ENCODE data around the gene UIMC1. TPM values are rescaled to one million over a fixed set of nuclear protein-coding genes. Genes with fewer than 3 reads are reported as not detected.

Gene UIMC1
- total RNA-seq, 2 donors from 2014 or later = 19.1 to 27.2 TPM

DNA sequence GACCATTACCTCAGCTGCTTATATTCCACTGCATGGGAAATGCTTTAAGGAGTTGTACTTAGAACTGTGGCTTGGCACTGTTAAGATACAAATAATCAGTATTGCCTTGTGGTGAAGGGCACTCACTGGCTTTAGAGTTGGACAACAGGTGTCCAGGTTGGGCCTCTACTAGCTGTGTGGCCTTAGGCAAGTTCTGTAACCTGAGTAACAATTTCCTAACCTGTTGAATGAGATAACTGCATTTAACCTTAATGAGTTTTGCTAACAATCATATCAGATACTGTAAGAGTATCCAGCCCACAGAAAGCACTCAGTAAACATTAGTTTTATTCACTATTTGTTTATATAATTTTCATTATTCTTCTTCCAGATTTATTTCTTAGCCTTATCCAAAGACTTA lies 90.2 kb downstream of the UIMC1 start:
- no peak for DNase-seq

DNA sequence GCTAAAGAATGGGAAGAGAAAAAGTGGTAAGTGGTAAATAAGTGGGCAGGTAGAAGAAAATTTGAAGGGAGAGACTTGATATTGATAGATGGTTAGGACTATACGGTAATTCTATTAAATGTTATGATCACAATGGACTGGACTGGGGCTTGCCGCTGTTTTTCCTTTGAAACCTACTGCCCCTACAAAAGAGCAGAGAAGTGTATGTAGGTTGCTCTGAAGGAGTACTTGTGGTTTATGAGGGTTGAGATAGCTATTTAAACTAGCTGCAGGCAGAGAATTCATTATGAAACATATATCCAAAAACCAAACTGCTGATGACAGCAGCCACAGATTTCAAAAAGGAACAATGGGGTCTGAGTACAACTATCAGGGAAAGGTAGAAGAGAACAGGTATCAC lies 90.7 kb downstream of the UIMC1 start:
- WGBS, 2 donors = 65 to 73% methylated on average over 2 of the region's 2 CpGs
- H3K27ac ChIP-seq = no peak overlapping the region
- no peaks in the 10 kb centered on the region for H3K4me1 ChIP-seq
- intact Hi-C loops (cut with DNase I) = no loop called here
- H3K9me3 ChIP-seq = no peaks in the 10 kb centered on the region
- H3K27me3 ChIP-seq = no peaks in the 10 kb centered on the region
- DNase-seq (no peak), ATAC-seq (no peak)
- peaks cover 0 to 2% of the 10 kb centered on the region in 2 donors for H3K36me3 ChIP-seq (replicated peaks in 1 of 2; ENCODE audit: insufficient read depth in 1 of 2, low read depth in 2 of 2)
- TF ChIP-seq, protein P1, sequence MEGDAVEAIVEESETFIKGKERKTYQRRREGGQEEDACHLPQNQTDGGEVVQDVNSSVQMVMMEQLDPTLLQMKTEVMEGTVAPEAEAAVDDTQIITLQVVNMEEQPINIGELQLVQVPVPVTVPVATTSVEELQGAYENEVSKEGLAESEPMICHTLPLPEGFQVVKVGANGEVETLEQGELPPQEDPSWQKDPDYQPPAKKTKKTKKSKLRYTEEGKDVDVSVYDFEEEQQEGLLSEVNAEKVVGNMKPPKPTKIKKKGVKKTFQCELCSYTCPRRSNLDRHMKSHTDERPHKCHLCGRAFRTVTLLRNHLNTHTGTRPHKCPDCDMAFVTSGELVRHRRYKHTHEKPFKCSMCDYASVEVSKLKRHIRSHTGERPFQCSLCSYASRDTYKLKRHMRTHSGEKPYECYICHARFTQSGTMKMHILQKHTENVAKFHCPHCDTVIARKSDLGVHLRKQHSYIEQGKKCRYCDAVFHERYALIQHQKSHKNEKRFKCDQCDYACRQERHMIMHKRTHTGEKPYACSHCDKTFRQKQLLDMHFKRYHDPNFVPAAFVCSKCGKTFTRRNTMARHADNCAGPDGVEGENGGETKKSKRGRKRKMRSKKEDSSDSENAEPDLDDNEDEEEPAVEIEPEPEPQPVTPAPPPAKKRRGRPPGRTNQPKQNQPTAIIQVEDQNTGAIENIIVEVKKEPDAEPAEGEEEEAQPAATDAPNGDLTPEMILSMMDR (IDR thresholded peaks at IDR 0.05) = no peak
- no peak overlapping the region for H3K4me3 ChIP-seq

More for the DNA sequence above, 90.2 kb downstream of the UIMC1 start:
- Histone ChIP-seq H3K27me3 (no peaks in the 10 kb centered on the region), H3K4me1 (no peaks in the 10 kb centered on the region), H3K36me3 (replicated peaks in 1 of 2; ENCODE audit: insufficient read depth in 1 of 2, low read depth in 2 of 2) (peaks cover 0 to 1% of the 10 kb centered on the region in 2 donors), H3K9me3 (no peaks in the 10 kb centered on the region), H3K27ac (no peak overlapping the region), H3K4me3 (no peak overlapping the region)
- intact Hi-C loops (cut with DNase I) = no loop called here
- TF ChIP-seq, protein P1 (IDR thresholded peaks at IDR 0.05) = no peak
- TF ChIP-seq POLR2A (IDR thresholded peaks at IDR 0.05) = no peak
- no peak for ATAC-seq

DNA sequence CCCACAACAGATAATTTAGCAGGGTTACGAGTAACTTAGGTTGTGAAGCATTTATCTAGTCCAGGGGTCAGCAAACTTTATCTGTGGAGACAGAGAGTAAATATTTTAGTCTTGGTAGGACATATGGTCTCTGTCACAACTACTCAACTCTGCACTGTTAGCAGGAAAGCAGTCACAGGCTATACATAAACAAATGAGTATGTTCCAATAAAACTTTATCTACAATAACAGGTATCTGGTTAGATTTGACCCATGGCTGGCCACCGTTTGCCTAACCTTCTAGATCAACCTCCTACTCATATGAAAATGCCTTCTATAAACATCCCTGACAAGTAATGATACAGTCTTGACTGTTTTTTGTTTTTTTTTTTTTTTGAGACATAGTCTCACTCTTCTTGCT lies 94.5 kb downstream of the UIMC1 start:
- H3K4me3 ChIP-seq = no peak overlapping the region
- H3K4me1 ChIP-seq = no peaks in the 10 kb centered on the region
- no peaks in the 10 kb centered on the region for H3K9me3 ChIP-seq
- intact Hi-C loops (cut with DNase I) = no loop called here
- ATAC-seq (no peak), DNase-seq (no peak)
- peaks cover 0 to 6% of the 10 kb centered on the region in 2 donors for H3K36me3 ChIP-seq (replicated peaks in 1 of 2; ENCODE audit: insufficient read depth in 1 of 2, low read depth in 2 of 2)
- WGBS, 2 donors = 68 to 81% methylated on average over 2 of the region's 2 CpGs
- H3K27me3 ChIP-seq = no peaks in the 10 kb centered on the region
- no peak overlapping the region for H3K27ac ChIP-seq
- TF ChIP-seq POLR2A (IDR thresholded peaks at IDR 0.05) = no peak
- TF ChIP-seq, protein P1 (IDR thresholded peaks at IDR 0.05) = no peak

DNA sequence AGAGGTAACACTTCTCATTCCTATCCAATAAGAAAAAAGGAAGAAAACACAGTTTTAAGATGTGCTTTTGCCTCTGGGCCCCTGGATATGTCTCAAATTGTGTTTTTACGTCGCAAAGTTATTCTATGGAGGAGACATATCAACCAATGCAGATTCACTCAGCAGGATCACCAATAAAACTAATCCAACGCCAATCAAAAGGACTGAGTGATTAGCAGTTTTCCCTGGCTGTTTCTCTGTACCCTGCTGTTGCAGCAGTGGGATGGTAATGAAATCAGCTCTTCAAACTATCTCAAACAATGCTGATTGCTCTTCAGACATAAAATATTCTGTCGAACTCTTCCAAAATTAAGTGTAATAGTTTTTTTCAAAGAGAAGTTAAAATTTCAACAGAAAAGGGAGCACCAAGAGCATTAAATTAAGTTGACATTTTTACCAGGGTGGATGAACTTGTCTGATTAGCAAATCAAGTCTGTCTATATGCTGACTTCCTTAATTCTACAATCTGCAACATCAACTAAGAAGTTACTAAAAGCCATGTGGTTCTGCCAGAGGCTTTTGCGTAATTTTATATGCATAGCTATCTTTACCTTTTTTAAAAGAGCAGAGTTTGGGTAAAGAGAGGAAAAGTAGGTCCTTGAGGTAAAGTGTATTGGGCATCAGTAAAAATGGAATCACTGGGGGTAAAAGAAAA lies 97.8 kb downstream of the UIMC1 start:
- H3K9me3 ChIP-seq = no peaks in the 10 kb centered on the region
- no peak overlapping the region for H3K4me3 ChIP-seq
- intact Hi-C loops (cut with DNase I) = no loop called here
- no peaks in the 10 kb centered on the region for H3K4me1 ChIP-seq
- H3K27me3 ChIP-seq = no peaks in the 10 kb centered on the region
- 90 to 97% methylated on average over 5 of the region's 5 CpGs for WGBS, 2 donors
- H3K27ac ChIP-seq = no peak overlapping the region
- H3K36me3 ChIP-seq (replicated peaks in 1 of 2; ENCODE audit: insufficient read depth in 1 of 2, low read depth in 2 of 2) = peaks cover 4 to 27% of the 10 kb centered on the region in 2 donors
- DNase-seq = no peak
- TF ChIP-seq POLR2A (IDR thresholded peaks at IDR 0.05) = no peak
- TF ChIP-seq, protein P1 (IDR thresholded peaks at IDR 0.05) = no peak
- no peak for ATAC-seq

DNA sequence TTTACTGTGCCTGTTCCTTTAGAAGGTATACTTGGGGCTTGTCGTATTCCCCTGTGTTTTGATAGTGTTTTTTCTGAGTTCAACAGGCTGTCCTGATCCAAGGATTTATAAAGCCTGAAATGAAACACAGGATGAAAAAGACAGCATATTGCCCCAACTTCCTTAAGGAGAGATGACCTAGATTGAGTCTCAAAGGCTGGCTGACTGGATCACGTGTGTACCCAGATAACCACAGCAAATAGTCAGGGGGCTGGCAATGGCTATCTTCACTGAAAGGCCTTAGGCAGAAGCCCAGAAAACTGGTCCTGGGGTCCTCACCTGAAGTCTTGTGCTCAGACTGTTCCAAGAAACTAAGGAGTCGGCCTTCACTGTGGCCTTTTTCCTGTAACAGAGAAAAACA lies 99.8 kb downstream of the UIMC1 start:
- intact Hi-C loops (cut with DNase I) = no loop called here
- H3K36me3 ChIP-seq (replicated peaks in 1 of 2; ENCODE audit: insufficient read depth in 1 of 2, low read depth in 2 of 2) = peaks cover 4 to 29% of the 10 kb centered on the region in 2 donors
- no peaks in the 10 kb centered on the region for H3K27me3 ChIP-seq
- H3K27ac ChIP-seq = no peak overlapping the region
- ATAC-seq (no peak), DNase-seq (no peak)
- H3K9me3 ChIP-seq = no peaks in the 10 kb centered on the region
- 79 to 80% methylated on average over 3 of the region's 3 CpGs for WGBS, 2 donors
- no peak for TF ChIP-seq POLR2A (IDR thresholded peaks at IDR 0.05)
- TF ChIP-seq, protein P1 (IDR thresholded peaks at IDR 0.05) = no peak
- H3K4me3 ChIP-seq = no peak overlapping the region
- no peaks in the 10 kb centered on the region for H3K4me1 ChIP-seq
